ENCODE measurements around the gene HMG20B.

The HMG20B gene

DNA sequence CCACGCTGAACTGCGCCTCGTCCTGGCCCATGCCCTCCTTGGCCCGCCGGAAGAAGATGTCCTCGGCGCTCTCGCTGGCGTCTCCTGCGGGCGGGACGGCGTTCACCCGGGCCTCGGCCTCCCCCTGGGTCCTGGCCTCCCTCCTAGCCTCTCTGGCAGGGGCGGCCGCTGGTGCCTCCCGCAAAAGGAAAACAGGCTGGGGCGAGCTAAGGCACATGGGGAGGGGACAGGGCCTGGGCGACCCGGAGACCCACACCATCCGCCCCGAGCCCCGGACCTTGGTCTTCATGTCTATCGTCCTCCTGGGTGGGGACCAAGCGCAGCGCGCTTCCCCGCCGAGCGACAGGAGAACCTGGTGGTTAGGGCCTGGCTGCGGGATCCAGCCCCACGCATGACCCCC is 39.6 kb downstream of the HMG20B start:
- H3K36me3 ChIP-seq (ENCODE audit: insufficient read depth) = no peaks in the 10 kb centered on the region

DNA sequence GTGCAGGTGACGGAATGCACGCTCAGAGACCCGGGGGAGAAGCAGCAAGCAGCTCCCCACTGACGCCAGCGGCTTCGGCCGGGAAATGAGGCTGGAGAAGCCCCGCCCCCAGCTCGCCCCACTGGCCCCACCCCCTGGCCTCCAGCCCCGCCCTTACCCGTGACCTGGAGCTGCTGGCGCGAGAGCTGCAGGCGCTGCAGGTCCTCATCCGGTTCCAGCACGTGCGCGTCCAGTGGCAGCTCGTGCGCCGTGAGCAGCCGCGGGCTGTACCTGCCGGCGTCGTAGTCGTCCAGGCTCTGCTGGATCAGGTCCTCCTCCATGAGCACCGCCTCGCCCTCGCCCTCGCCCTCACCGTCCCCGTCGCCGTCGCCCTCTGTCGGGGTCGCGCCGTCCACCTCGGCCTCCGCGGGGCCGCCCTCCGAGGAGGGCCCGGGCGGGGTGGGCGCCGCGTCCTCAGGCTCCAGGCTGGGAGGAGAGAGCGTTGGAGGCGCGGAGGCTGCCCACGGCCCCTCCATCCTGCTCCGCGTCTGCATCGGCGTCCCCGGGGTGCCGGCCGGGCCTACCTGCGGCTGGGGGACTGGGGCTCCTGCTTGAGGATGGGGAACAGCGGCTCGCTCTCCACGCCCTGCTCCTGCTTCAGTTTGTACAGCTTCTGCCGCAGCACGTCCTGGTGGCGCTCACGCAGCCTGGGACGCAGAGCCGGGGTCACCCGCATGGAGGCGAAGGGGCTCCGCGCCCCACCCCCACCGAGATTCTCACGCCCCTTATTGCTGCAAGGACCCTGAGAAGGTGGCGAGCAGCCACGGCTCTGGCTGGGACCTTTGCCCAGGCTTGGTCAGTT is 40.4 kb downstream of the HMG20B start:
- Histone ChIP-seq H3K4me2 (no peak overlapping the region), H3K9ac (no peak overlapping the region), H4K20me1 (ENCODE audit: insufficient read depth) (no peaks in the 10 kb centered on the region), H3K27ac (no peak overlapping the region), H3K36me3 (ENCODE audit: insufficient read depth) (no peaks in the 10 kb centered on the region), H3K4me3 (IDR thresholded peaks at IDR 0.05; ENCODE audit: insufficient read depth, low read depth, low read length) (no peak overlapping the region), H3K79me2 (ENCODE audit: insufficient read depth, low read depth) (no peaks in the 10 kb centered on the region), H3K4me1 (ENCODE audit: low read depth, poor library complexity, severe bottlenecking) (peaks cover 14% of the 10 kb centered on the region), H2AFZ (ENCODE audit: low read depth) (no peak overlapping the region), H3K27me3 (ENCODE audit: insufficient read depth, low read depth) (no peaks in the 10 kb centered on the region)
- TF ChIP-seq, protein P1, sequence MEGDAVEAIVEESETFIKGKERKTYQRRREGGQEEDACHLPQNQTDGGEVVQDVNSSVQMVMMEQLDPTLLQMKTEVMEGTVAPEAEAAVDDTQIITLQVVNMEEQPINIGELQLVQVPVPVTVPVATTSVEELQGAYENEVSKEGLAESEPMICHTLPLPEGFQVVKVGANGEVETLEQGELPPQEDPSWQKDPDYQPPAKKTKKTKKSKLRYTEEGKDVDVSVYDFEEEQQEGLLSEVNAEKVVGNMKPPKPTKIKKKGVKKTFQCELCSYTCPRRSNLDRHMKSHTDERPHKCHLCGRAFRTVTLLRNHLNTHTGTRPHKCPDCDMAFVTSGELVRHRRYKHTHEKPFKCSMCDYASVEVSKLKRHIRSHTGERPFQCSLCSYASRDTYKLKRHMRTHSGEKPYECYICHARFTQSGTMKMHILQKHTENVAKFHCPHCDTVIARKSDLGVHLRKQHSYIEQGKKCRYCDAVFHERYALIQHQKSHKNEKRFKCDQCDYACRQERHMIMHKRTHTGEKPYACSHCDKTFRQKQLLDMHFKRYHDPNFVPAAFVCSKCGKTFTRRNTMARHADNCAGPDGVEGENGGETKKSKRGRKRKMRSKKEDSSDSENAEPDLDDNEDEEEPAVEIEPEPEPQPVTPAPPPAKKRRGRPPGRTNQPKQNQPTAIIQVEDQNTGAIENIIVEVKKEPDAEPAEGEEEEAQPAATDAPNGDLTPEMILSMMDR (conservative IDR thresholded peaks at IDR 0.05; ENCODE audit: low read depth, low read length) = no peak

More for the DNA sequence above, 39.6 kb downstream of the HMG20B start:
- Histone ChIP-seq H3K4me1 (ENCODE audit: low read depth, poor library complexity, severe bottlenecking) (peaks cover 13% of the 10 kb centered on the region), H4K20me1 (ENCODE audit: insufficient read depth) (no peaks in the 10 kb centered on the region), H3K9ac (no peak overlapping the region), H3K4me3 (IDR thresholded peaks at IDR 0.05; ENCODE audit: insufficient read depth, low read depth, low read length) (no peak overlapping the region), H2AFZ (ENCODE audit: low read depth) (no peak overlapping the region), H3K27ac (no peak overlapping the region), H3K4me2 (no peak overlapping the region), H3K79me2 (ENCODE audit: insufficient read depth, low read depth) (no peaks in the 10 kb centered on the region), H3K27me3 (ENCODE audit: insufficient read depth, low read depth) (no peaks in the 10 kb centered on the region)
- TF ChIP-seq, protein P1 (conservative IDR thresholded peaks at IDR 0.05; ENCODE audit: low read depth, low read length) = no peak

DNA sequence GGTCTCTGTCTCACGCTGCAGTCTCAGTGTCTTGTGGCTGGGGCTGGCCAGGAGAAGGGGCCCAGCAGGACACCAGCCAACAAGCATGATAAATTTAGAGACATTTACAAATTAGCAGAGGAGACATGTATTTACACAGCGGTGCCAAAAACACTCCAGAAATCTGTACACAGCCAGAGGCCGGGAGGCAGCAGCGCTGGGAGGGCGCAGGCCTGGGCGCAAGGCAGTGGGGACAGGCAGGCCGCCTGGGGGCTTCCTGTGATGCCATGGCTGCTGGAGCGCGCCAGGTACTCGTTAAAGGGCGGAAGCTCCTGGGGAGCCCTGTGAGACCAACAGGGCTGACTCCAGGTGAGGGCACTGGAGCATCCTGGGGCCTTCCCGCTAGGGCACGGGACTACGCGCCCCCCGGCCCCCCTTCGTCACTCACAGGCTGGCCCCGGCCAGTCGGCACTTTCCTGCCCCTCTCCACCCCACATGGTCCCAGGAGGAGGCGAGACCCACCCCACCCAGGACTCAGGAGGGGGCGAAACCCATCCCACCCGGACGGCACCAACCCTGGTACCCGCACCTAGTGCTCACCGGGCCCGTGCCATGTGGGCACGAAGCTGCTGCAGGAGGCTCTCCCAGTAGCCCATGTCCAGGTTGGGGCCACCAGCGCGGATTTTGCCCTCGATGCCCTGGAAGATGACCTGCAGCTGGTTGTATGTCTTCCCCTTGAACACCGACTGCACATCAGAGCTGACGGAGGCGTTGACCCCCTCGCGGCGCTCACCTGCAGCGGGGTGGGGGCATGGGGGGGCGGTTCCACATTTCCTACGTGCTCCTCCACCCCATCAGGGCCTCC is 41.3 kb downstream of the HMG20B start:
- H3K4me2 ChIP-seq = no peak overlapping the region
- H3K79me2 ChIP-seq (ENCODE audit: insufficient read depth, low read depth) = no peaks in the 10 kb centered on the region
- H3K9ac ChIP-seq = no peak overlapping the region
- TF ChIP-seq, protein P1 (conservative IDR thresholded peaks at IDR 0.05; ENCODE audit: low read depth, low read length) = no peak
- no peaks in the 10 kb centered on the region for H4K20me1 ChIP-seq (ENCODE audit: insufficient read depth)
- no peaks in the 10 kb centered on the region for H3K27me3 ChIP-seq (ENCODE audit: insufficient read depth, low read depth)
- peaks cover 20% of the 10 kb centered on the region for H3K4me1 ChIP-seq (ENCODE audit: low read depth, poor library complexity, severe bottlenecking)
- no peak overlapping the region for H2AFZ ChIP-seq (ENCODE audit: low read depth)
- no peak overlapping the region for H3K27ac ChIP-seq
- H3K36me3 ChIP-seq (ENCODE audit: insufficient read depth) = no peaks in the 10 kb centered on the region
- H3K4me3 ChIP-seq (IDR thresholded peaks at IDR 0.05; ENCODE audit: insufficient read depth, low read depth, low read length) = no peak overlapping the region

DNA sequence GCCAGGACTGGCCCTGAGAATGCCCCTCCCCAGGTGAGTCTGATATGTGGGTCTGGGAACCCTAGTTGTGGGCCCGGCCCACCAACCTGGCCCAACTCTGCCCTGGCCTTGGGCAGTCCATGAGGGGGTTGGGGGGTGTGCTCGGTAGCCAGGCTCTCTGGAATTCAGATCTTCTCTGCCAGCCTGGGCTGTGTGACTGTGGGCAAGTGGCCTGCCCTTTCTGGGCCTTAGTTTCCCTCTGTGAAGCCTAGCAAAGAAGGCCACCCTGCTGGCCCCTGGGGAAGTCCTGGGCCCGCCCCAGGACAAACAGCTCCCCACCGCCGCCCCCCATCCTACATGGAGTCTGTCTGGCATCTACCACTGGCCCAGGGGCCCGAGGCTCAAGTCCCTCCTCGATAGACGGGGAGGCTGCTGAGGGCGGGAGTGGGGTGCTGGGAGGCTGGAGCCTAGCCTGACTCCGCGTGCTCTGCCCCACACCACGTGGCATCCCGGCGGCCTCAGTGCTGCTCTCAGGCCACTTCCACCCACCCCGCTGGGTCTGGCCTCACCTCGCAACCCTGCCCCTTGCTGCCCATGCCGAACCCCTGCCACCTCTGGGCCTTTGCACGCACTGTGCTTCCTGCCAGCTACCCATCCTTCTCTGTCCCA is 42.2 kb downstream of the HMG20B start:
- Histone ChIP-seq H3K36me3 (ENCODE audit: insufficient read depth) (no peaks in the 10 kb centered on the region), H2AFZ (ENCODE audit: low read depth) (no peak overlapping the region), H3K9ac (no peak overlapping the region), H3K27me3 (ENCODE audit: insufficient read depth, low read depth) (no peaks in the 10 kb centered on the region), H3K27ac (no peak overlapping the region), H3K4me3 (IDR thresholded peaks at IDR 0.05; ENCODE audit: insufficient read depth, low read depth, low read length) (no peak overlapping the region), H3K4me2 (no peak overlapping the region), H4K20me1 (ENCODE audit: insufficient read depth) (no peaks in the 10 kb centered on the region), H3K4me1 (ENCODE audit: low read depth, poor library complexity, severe bottlenecking) (peaks cover 23% of the 10 kb centered on the region), H3K79me2 (ENCODE audit: insufficient read depth, low read depth) (no peaks in the 10 kb centered on the region)
- TF ChIP-seq, protein P1 (conservative IDR thresholded peaks at IDR 0.05; ENCODE audit: low read depth, low read length) = no peak

Data from KMS-11 (cell line).